Muscle layer of colon (tissue), 2 donors: ENCODE results near the gene STARD13.

Source experiments
- H3K27ac ChIP-seq: one replicate; pipeline ENCODE4 v1.7.0; 2013; ENCODE audit warnings: low read depth, mild to moderate bottlenecking, low read length, moderate library complexity
- H3K27me3 ChIP-seq, 2 donors: one replicate each; pipeline ENCODE4 v1.7.0; 2013; ENCODE audit warnings: low read length in 2 of 2, mild to moderate bottlenecking in 2 of 2; ENCODE audit not compliant: insufficient read depth in 2 of 2, control insufficient read depth in 1 of 2
- H3K36me3 ChIP-seq: one replicate; pipeline ENCODE4 v1.7.0; 2013; ENCODE audit warnings: mild to moderate bottlenecking, low read length; ENCODE audit not compliant: insufficient read depth
- H3K4me1 ChIP-seq: one replicate; pipeline ENCODE4 v1.7.0; 2013; ENCODE audit warnings: mild to moderate bottlenecking, low read length; ENCODE audit not compliant: insufficient read depth
- H3K4me3 ChIP-seq, 2 donors: one replicate each; pipeline ENCODE4 v1.7.0; 2013; ENCODE audit warnings: low read length in 2 of 2, low read depth in 1 of 2, mild to moderate bottlenecking in 1 of 2, moderate library complexity in 1 of 2
- H3K9ac ChIP-seq: one replicate; pipeline ENCODE4 v1.7.0; 2013; ENCODE audit warnings: low read length
- H3K9me3 ChIP-seq: one replicate; pipeline ENCODE4 v1.7.0; 2013; ENCODE audit warnings: mild to moderate bottlenecking, low read length
- donor health status: abdominal sarcoma.
- donor health status: Adenocarcinoma of cecum.

STARD13 gene, protein sequence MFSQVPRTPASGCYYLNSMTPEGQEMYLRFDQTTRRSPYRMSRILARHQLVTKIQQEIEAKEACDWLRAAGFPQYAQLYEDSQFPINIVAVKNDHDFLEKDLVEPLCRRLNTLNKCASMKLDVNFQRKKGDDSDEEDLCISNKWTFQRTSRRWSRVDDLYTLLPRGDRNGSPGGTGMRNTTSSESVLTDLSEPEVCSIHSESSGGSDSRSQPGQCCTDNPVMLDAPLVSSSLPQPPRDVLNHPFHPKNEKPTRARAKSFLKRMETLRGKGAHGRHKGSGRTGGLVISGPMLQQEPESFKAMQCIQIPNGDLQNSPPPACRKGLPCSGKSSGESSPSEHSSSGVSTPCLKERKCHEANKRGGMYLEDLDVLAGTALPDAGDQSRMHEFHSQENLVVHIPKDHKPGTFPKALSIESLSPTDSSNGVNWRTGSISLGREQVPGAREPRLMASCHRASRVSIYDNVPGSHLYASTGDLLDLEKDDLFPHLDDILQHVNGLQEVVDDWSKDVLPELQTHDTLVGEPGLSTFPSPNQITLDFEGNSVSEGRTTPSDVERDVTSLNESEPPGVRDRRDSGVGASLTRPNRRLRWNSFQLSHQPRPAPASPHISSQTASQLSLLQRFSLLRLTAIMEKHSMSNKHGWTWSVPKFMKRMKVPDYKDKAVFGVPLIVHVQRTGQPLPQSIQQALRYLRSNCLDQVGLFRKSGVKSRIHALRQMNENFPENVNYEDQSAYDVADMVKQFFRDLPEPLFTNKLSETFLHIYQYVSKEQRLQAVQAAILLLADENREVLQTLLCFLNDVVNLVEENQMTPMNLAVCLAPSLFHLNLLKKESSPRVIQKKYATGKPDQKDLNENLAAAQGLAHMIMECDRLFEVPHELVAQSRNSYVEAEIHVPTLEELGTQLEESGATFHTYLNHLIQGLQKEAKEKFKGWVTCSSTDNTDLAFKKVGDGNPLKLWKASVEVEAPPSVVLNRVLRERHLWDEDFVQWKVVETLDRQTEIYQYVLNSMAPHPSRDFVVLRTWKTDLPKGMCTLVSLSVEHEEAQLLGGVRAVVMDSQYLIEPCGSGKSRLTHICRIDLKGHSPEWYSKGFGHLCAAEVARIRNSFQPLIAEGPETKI

DNA sequence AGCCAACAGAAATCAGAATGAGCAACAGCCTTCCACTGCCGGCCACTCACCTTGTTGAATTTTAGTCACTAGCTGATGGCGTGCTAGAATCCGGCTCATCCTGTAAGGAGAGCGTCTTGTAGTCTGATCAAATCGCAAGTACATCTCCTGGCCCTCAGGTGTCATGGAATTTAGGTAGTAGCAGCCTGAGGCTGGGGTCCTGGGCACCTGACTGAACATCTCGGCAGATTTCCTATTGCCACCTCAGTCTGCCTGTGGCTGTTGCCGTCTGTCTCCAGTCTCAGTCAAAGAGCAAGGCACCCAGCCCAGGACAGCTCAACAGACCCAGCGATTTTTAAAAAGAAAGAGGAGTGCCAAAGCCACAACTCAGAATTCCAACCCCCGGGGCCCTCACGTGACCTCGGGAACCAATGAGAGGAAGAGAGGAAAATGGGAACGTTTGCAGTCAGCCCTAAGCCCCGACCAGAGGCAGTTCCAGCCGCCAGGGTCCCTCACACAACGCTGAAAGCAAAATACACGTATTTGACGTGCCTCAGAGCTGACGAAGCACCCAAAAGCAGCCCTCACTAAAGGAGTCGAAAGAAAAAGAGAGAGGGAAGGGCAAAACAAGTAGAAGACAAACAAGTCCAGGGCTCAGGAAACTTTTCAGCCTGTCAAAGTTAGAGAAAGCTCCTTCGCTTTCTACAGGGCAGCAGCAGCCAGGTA is at the start of gene STARD13:
Gene STARD13 (minus strand): TSS at position 336 of the 705 bp plus-strand sequence. CDS start 117 bp downstream, at position 219.
- Histone ChIP-seq H3K36me3 (no peaks in the 10 kb centered on the region), H3K9me3 (no peaks in the 10 kb centered on the region), H3K9ac (peak within 1 kb of the TSS; percentile 67), H3K27ac (peak within 1 kb of the TSS; percentile 82), H3K4me3 (peak within 1 kb of the TSS; percentile 69 to 91), H3K4me1 (peaks cover 31% of the 10 kb centered on the region), H3K27me3 (no peaks in the 10 kb centered on the region)

DNA sequence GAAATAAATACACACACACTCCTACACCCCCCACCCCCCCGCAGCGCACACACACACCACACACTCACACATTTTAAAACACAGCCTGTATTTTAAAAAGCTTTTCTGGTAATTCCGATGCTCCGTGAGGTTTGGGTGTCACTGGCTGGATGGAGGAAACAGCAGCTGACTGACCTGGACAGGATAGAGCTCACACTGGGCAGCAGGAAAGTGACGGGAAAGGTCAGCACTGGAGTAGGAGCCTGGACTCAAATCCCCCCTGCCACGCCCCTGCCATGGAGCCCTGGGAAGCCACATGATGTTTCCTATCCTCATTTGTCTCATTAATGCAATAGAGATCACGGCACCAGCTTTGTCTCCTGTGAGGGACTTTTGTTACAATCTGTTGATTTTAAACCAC is 49.3 kb upstream of the STARD13 start:
- no peaks in the 10 kb centered on the region for H3K27me3 ChIP-seq
- H3K27ac ChIP-seq = no peak overlapping the region
- no peaks in the 10 kb centered on the region for H3K9me3 ChIP-seq
- no peak overlapping the region for H3K4me3 ChIP-seq
- H3K36me3 ChIP-seq = no peaks in the 10 kb centered on the region
- H3K9ac ChIP-seq = no peak overlapping the region
- H3K4me1 ChIP-seq = no peaks in the 10 kb centered on the region

DNA sequence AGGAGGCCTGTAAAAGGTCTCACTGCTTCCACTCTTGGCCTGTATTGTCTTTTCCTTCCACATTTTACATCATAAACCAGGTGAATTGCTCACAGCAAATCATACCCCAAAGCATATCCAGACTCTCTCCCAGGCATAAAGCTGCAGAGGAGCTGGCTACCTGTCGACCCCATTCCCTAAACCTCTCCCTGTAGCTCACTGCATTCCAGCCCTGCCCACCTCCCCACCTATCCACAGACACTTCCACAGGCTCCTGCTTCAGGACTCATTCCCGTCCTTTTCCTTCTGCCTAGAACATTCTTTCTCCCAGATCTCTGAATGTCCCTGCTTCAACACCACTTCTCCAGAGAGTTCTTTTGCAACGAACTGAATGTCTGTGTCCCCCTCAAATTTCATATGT is 46.4 kb upstream of the STARD13 start:
- no peaks in the 10 kb centered on the region for H3K9me3 ChIP-seq
- H3K27me3 ChIP-seq = no peaks in the 10 kb centered on the region
- H3K27ac ChIP-seq = no peak overlapping the region
- H3K9ac ChIP-seq = no peak overlapping the region
- no peaks in the 10 kb centered on the region for H3K36me3 ChIP-seq
- H3K4me1 ChIP-seq = peaks cover 6% of the 10 kb centered on the region
- no peak overlapping the region for H3K4me3 ChIP-seq

DNA sequence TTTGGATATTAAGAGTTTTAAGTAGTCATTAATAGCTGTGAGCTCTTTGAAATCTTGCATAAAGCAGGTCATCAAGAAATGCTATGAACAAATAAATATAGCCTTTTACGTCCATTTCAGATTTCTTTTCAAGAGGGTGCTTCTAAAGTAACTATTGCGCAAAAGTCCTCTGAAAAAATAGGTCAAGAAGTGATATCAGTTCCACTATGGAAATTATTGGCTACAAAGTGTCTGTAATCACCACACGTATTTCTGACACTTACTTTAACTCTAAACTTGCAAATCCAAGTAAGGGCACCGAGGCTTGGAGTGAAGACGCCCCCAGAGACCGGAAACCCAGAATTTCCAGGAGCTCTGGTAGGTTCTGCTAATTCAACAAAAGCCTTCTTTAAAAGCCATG is 44.9 kb upstream of the STARD13 start:
- H3K4me3 ChIP-seq = no peak overlapping the region
- H3K27ac ChIP-seq = no peak overlapping the region
- H3K4me1 ChIP-seq = peaks cover 6% of the 10 kb centered on the region
- H3K36me3 ChIP-seq = no peaks in the 10 kb centered on the region
- no peaks in the 10 kb centered on the region for H3K9me3 ChIP-seq
- H3K9ac ChIP-seq = no peak overlapping the region
- no peaks in the 10 kb centered on the region for H3K27me3 ChIP-seq

DNA sequence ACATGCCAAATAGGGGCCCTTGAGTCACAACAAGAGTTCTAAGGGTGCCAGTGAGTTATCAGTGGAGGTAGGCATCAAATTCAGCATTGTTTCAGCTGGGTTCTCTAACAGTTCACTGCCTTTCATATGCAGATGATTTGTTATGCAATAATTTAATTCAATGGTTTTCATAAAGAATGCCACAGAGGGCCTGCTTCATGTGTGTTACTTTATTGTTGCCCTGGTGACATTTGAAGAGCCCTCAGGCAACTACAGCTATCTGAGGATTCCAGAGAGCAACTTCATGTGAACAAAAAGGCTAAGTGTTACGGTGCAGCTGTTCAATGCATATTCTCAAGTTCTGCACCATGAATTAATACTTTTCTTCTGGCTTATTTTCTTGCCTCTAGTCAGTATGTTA is 43.1 kb upstream of the STARD13 start:
- Histone ChIP-seq H3K4me1 (peaks cover 20% of the 10 kb centered on the region), H3K4me3 (no peak overlapping the region), H3K27ac (no peak overlapping the region), H3K9ac (no peak overlapping the region), H3K9me3 (no peaks in the 10 kb centered on the region), H3K27me3 (no peaks in the 10 kb centered on the region), H3K36me3 (no peaks in the 10 kb centered on the region)

DNA sequence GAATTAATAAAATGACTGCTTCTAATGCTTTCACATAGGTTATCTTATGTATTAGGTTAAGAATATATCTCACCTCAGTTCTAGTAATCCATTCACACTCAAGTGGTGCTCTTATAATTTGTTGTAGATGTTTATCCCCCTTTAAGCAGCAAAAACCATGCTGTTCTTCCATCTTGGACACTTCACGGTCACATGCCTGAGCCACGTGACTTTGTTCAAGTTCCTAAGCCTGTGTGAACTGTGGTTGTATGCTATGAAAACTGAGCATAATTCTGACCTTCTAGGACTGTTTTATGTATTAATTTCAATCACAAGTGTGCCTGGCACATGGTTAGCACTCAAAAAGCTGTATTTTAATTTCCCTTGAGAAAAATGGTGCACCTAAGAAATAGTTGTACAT is 41.2 kb upstream of the STARD13 start:
- Histone ChIP-seq H3K9ac (no peak overlapping the region), H3K9me3 (no peaks in the 10 kb centered on the region), H3K27ac (no peak overlapping the region), H3K4me1 (peaks cover 29% of the 10 kb centered on the region), H3K4me3 (no peak overlapping the region), H3K36me3 (no peaks in the 10 kb centered on the region), H3K27me3 (no peaks in the 10 kb centered on the region)

DNA sequence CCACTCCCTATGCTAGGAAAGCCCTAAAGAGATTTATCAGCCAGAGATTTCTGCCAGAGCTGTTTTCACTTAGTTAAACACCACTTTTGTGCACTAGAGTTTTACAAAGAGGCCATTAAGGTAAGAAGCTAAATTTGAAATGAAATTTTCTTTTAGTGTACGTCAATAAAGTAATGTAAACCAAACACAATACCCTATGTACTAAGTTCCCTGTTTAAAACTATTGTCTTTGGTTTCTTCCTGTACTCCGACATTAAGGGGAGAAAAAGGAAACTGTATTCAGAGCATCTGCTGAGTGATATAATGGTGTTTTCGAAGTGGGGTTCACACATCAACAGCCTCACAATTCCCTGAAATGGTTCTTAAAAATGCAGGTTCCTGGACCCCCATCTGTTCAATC is 40.7 kb upstream of the STARD13 start:
- Histone ChIP-seq H3K27me3 (no peaks in the 10 kb centered on the region), H3K4me1 (peaks cover 29% of the 10 kb centered on the region), H3K27ac (no peak overlapping the region), H3K9me3 (no peaks in the 10 kb centered on the region), H3K36me3 (no peaks in the 10 kb centered on the region), H3K4me3 (no peak overlapping the region), H3K9ac (no peak overlapping the region)

DNA sequence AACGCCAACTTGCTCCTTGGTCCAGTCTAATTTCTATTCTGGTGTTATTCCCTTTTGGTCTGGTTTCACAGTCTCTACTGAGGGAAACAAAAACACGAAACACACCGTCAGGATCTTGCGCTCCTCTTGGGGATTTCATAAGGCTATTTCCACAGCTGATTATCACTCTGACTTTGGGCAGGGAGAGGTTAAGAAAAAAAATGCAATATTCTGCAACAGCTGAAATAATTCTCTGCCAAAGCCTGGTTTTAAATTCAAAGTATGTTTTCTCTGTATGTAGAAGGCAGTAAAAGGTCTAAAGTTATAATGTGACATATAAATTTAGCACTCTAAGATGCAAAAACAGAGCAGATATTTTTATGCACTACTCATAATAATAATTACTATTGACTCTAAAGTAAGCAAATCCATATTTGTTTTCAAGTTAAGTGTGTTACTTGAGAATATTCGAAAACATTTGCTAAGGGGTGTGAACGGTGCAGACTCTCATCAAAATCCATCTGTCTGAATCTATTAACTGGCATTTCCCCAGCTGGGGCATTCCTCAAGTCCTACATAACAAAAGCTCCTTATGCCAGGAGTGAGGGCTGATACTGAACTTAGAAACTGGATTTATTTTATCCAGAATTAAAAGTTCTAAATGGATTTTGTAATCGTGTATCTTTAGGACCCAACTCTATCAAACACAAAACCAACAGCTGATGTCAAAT is 38.4 kb upstream of the STARD13 start:
- H3K27ac ChIP-seq = peak overlapping the region; percentile 3
- no peak overlapping the region for H3K9ac ChIP-seq
- H3K27me3 ChIP-seq = no peaks in the 10 kb centered on the region
- H3K4me3 ChIP-seq = no peak overlapping the region
- no peaks in the 10 kb centered on the region for H3K9me3 ChIP-seq
- H3K4me1 ChIP-seq = peaks cover 29% of the 10 kb centered on the region
- no peaks in the 10 kb centered on the region for H3K36me3 ChIP-seq

DNA sequence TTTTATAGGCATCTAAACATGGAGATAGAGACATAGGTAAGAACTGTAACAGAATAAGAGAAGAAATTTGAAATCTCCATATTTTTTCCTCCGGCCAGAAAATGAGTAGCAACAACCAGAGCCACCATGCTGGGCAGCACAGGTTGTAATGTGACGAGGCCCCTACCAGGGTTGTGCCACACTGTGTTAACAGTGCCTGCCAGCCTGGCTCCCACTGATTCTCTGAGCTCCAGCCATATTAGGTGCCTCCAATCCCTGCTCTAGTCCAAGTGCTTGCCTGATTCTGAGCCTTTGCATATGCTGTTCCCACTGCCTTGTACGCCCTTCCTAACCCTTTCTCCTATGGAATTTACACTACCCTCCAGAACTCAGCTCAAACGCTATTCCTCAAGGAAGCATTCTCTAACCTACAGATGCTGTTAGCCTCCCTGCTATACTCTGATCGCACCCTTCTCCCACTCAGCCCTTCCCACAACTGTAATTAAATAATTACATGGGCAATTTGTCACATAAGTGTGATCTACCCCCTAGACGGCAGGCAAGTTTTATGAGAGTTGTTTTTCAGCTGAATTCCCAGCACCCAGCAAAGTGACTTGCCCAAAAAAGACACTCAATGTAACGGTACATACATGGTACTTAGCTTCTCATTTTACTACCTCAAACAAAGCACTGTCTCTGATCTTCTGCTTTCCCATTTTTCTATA is 37.6 kb upstream of the STARD13 start:
- Histone ChIP-seq H3K9me3 (no peaks in the 10 kb centered on the region), H3K9ac (no peak overlapping the region), H3K27ac (peak overlapping the region; percentile 32), H3K4me1 (peaks cover 23% of the 10 kb centered on the region), H3K36me3 (no peaks in the 10 kb centered on the region), H3K4me3 (no peak overlapping the region), H3K27me3 (no peaks in the 10 kb centered on the region)

DNA sequence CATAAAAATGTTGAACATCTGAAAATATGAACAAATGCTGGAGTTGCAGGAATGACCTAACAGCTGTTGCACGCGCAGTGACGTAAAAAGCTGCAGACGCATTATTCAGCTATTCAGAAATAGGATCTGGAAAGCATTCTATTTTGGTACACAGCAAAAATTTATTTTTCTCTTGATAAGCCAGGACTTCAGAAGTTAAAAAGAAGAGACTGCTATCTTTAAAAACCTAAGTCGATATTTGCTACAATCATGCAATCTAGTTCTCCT is 36.9 kb upstream of the STARD13 start:
- Histone ChIP-seq H3K9me3 (no peaks in the 10 kb centered on the region), H3K4me1 (peaks cover 23% of the 10 kb centered on the region), H3K36me3 (no peaks in the 10 kb centered on the region), H3K27ac (peak overlapping the region; percentile 32), H3K27me3 (no peaks in the 10 kb centered on the region), H3K9ac (no peak overlapping the region), H3K4me3 (no peak overlapping the region)
